ENCODE measurements around the gene ACTR10. TPM values are rescaled to one million over a fixed set of nuclear protein-coding genes. Genes with fewer than 3 reads are reported as not detected.

The ACTR10 gene
- total RNA-seq, 1 donor from 2014 or later: 68.5 TPM

DNA sequence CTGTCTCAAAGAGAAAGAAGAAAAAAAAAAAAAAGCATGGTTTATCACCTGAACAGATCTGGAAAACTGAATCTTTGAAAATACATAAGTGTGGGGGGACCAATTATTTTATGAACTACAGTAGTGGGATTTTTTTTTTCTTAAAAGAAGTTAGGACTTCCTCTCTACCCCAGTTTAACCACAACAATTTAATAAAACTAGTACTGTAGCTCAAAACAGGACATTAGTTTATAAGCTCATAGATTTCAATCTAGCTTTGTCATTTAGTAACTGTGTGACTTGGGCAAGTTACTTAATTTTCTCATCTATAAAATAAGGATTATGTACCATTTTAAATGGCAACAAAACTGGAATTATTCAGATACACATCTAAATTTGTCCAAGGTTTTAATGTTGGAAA, 74.9 kb downstream of the ACTR10 start:
- intact Hi-C loops (cut with DNase I): no loop called here
- no peak for DNase-seq
- no peak for ATAC-seq (ENCODE audit: poor library complexity)

DNA sequence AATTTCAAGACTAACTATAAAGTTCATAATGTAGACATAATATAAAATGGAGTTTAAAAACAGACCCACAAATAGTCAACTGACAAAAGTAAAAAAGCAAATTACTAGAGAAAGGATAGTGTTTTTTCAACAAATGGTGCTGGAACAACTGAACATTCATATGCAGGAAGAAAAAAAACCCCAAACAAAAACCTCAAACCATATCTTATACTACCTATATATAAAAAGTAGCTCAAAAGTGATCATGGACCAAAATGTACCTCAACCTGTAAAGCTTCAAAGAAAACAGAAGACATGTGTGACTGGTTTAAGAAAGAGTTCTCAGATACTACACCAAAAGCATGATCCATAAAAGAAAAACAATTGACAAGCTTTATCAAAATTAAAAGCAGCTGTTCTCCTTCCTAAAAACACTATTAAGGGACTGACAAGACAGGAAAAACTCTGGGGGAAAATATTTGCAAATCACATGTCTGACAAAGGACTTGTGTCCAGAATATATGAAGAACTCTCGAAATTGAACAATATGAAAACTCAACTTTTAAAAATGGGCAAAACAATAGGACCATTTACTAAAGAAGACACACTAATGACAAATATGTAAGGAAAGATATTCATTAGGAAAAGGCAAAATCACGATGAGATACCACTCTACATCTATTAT, 75.7 kb downstream of the ACTR10 start:
- DNase-seq: no peak
- intact Hi-C loops (cut with DNase I): no loop called here
- no peak for ATAC-seq (ENCODE audit: poor library complexity)

DNA sequence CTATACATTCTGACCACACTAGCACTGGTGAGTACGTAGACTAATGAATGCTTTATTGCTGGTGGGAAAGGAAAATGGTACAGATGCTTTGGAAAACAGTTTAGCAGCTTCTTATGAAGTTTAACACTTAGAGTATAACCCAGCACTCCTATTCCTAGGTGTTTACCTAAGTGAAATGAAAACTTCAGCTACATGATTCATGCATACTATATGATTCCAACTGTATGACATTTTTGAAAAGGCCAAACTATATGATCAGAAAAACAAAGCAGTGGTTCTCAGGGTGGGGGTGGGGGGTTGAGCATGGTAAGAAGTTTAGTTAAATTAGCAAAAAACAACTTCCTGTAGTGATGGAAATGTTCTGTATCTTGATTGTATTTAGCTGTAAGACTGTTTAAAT, 76.3 kb downstream of the ACTR10 start:
- intact Hi-C loops (cut with DNase I): no loop called here
- no peak for DNase-seq

DNA sequence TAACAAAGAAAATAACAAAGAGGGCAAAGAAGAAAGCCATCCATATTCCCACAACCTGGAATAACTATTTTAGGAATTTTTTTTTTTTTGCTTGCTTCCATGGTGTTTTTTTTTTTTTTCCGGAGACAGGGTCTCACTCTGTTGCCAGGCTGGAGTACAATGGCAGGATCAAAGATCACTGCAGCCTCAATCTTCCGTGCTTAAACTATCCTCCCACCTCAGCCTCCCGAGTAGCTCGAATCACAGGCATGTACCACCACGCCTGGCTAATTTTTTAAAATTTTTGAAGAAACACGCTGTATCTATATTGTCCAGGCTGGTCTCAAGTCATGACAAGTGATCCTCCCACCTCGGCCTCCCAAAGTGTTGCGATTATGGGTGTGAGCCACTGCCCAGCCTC, 78.2 kb downstream of the ACTR10 start:
- ATAC-seq (ENCODE audit: poor library complexity) (no peak), DNase-seq (no peak)
- intact Hi-C loops (cut with DNase I): no loop called here

More for the DNA sequence above, 76.3 kb downstream of the ACTR10 start:
- no peak for ATAC-seq (ENCODE audit: poor library complexity)

DNA sequence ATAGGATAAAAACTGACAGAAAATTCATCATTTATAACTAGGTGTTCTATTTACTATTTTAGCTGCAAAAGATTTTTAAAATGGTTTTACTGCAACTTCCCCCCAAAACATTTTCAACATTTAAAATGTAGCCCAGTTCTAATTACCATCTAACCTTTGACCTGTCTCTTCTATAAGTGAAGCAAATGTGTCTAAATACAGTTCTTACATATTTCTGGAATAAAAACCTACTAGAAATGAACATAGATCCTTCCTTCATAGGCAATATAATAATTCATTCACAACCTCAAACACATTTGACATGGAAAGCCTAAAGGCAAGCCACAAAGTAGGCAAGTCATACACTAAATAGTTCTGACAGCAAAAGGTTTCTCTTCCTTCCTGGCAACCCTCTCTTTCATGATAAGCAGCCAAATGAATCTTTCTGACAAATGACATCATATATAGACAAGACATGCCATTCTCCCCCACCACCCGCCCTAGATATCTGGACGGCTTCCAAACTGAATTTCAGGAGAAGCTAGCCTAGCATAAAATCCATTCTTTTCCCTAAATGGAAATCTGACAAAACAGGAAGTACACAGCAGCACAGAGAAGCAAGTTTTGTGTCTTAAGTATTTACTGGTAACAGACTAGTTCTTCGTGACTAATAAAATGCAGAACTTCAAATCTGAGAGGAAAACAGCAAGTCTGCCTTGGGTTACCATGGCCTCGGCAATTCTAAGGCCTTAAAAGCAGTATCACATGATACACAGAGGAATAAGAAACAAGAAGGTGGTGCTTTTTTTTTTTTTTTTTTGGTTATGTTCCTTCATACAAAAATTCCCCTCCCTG, 81.2 kb downstream of the ACTR10 start:
- ATAC-seq (ENCODE audit: poor library complexity): peak; percentile 75
- intact Hi-C loops (cut with DNase I): no loop called here
- DNase-seq: no peak

DNA sequence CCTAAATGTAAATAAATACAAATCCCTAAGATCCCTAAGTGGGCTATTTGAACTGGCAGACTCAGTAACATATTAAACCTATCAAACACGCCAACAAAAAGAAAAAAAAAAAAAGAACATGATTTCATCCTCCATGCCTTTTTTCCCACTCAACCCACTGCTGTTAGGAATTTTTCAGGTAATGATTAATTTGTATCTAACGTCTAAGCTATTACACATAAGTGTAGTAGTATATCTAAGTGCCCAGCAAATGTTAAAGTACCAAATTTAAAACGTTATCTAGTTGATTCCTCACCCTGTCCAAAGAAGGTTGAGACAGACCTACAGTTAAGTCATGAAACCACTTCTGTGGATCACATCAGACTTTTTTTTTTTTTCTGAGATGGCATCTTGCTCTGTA, 82.0 kb downstream of the ACTR10 start:
- DNase-seq: no peak
- ATAC-seq (ENCODE audit: poor library complexity): peak; percentile 13
- intact Hi-C loops (cut with DNase I): no loop called here

DNA sequence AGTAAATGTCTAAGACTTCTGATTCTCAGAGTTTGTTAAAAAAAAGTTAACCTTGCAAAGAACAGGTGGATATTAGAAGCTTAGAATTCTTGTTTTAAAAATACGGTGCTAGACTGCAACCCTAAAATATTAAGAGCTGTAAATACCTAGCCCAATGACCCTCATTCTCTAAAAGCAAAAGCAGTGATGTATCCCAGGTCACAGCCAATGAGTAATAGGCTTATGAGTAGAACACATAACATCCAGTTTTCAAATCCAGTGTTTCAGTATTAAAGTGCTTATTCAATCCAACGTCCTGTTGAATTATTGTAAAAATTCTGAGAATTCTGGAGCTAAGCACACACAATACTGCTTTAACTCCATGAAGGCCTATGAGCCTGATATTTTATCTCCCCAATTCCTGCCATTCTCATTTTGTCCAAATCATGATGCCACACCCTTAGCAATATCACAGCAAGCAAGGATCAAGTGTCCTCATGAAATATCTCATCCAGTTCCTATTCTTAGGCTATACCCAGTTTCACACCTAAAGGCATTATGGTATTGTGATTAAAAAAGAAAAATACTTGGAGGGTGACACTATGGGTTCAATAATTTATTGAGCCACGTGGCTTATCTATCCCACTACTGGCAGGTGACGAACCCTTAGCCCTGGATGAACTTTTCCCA, 83.1 kb downstream of the ACTR10 start:
- DNase-seq (no peak), ATAC-seq (ENCODE audit: poor library complexity) (no peak)
- intact Hi-C loops (cut with DNase I): no loop called here

DNA sequence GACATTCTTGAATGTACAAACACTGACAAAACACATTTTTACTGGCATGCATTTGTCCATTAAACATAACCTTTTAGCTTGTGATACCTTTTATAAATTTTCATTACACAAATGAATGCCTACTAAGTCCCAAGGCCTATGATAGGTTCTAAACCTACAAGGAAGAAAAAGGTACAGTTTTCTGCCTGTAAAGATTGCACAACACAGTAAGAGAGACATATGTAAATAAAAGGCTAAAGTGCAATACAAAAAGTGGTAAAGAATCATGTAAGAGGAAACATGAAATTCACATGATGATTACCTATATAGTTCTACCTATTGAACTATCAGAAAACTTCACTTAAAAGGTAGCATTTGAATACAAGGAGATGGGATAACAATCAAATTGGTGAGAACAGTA, 83.8 kb downstream of the ACTR10 start:
- intact Hi-C loops (cut with DNase I): no loop called here
- ATAC-seq (ENCODE audit: poor library complexity) (no peak), DNase-seq (no peak)

DNA sequence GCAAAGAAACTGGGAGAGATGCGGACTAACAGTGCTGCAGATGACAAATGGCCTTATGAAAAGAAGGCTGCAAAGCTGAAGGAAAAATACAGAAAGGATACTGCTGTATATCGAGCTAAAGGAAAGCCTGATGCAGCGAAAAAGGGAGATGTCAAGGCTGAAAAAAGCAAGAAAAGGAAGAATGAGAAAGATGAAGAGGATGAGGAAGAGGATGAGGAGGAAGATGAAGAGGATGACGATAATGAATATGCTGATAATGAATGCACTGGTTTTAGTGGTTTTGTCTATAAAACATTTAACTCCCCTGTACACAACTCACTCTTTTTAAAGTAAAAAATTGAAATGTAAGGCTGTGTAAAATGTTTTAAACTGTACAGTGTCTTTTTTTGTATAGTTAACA, 85.2 kb downstream of the ACTR10 start:
- intact Hi-C loops (cut with DNase I): no loop called here
- ATAC-seq (ENCODE audit: poor library complexity) (no peak), DNase-seq (no peak)

Other genes with a start within 250 kb of the ACTR10 start
- gene ARMH4, start 47.9 kb upstream of the ACTR10 start, total RNA-seq: 6.2 TPM
- gene PSMA3, start 44.7 kb downstream of the ACTR10 start, total RNA-seq: 162 TPM
- gene ARID4A, start 98.4 kb downstream of the ACTR10 start, total RNA-seq: 15.4 TPM
- gene TOMM20L, start 195.8 kb downstream of the ACTR10 start, total RNA-seq: not detected
- 27.6 TPM for gene TIMM9, start 227.4 kb downstream of the ACTR10 start, total RNA-seq
- gene KIAA0586, start 227.6 kb downstream of the ACTR10 start, total RNA-seq: 9.8 TPM

Data from Right ventricle myocardium superior (tissue), 1 donor.